ENCODE results near the gene ERP27.
A peak's percentile ranks its signal among the peaks of the same experiment; 100 is the strongest.

Gene ERP27

DNA sequence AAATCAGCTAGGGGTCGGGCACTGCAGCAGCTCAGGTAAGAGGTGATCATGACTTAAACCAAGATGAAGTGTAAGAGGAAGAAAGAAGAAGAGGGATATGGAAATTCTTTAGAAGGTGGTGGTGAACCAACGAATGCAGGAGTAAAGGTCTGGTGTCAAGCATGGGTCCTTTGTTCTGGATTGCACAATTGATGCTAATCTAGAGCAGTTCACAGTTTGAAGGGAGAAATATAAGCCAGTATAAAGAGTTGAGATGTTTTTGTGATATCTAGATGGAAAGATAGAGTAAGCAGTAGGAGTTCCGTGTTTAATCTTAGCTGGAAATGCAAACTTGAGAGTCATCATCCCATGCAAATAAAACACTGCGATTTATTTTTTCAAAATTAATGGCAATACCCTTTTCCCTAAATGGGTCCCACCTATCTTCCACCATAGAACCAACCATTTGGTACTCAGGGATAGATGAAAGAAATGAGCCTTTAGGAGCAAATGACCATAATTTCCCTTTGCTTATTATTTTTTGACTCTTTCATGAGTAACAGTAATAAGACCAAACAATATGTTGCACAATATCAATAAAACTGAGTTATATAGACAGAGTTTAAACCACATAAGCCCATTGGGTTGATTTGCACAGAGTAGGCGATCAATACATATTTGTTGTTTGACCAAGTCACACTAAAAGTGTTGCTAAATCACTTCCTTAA lies 37.7 kb downstream of the ERP27 start:
- DNase-seq, result no peak

DNA sequence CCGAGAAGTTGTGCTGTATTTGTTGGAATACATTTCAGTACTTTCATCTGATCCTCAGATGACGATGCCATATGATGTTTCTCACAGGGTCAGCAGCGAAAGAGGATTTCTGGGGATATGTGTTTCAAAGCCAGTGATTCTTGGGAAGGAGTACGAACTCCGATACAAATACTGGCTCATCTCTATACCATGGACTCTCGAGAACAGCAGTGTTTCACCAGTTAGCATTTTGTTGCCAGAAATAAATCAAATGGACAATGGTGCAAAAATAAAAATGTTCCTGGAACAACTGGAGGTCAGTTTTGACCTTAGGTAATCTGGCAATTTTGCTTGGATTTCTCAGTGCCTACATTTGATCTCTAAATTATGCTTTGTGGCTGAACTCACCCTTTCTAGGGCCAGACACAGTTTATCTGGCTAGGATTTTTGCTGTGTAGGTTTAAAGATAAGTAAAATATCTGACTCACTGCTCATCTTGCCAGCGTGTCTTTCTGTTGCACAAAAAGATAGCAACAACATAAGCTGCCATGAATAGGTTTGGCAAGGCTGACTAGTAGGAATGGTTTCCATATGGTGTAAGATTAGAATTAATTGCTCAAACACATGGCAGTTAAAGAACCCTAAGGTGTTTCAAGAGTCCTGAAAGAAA lies 41.7 kb downstream of the ERP27 start:
- no peak for DNase-seq

DNA sequence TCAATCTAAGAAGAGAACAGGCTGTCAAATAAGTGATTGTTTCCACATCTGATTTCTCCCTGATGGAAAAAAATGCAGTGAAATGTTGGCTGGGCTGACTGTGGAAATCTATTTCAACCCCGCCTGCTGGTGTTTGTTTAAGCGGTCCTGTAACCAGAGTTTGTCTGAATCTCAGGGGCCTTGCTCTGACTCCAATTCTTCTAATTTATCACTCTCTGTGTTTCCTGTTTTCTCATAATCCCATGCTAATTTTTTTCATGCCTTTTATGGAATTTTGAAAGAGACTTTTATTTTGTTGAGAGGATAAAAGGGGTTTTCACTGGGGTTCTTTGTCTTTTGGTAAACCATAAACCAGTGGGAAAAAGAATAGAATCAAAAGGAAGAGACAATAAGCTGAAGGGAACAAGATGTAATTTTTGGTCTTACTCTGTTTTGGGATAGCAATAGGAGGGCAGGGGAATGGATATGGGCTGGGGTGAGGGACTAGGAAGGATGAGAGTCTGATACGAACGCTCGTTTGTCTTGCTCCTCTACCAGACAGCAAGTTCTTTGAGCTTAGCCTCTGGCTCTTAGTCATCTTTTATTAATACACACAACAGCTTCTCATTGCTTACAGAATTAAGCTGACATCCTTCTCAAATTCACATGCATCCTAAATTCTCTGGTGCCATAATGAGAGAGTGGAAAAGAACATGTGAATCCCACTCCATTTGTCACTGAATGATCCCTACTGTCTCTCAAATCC lies 44.7 kb downstream of the ERP27 start:
- DNase-seq, result no peak

DNA sequence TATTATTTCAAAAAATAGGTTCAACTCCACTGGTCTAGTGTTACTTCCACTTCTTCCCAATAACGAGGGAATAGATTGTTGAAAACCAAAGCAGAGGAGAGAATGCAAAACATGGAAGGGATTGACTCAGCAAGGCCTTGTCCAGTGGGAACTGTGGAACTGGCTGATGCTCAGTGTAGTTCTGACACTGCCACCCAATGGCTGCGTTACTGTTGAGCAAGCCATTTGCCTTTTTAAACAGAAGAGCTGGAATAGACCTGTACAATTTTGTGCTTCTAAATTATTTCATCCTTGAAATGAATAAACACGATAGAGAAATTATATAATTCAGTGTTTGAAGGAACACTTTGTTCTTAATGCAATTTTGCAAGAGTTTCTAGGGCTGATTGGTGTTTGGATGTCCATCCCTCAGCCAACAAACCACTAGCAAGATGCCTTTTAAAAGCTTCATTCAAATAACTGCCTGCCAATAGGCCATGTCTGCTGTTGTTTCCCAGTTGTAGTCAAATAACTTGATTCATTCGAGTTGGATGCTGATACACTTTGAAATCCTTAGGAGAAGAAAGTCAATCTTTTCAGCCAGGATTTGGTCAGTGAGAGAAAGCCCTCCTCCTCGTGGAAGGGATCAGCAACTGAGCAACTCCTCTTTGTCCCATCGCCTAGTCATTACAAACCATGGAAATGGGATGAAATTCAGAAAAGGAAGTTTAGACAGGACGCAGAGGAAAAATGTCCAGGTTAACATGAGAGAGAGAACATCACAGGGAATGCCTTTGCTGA lies 45.4 kb downstream of the ERP27 start:
- DNase-seq, result no peak

DNA sequence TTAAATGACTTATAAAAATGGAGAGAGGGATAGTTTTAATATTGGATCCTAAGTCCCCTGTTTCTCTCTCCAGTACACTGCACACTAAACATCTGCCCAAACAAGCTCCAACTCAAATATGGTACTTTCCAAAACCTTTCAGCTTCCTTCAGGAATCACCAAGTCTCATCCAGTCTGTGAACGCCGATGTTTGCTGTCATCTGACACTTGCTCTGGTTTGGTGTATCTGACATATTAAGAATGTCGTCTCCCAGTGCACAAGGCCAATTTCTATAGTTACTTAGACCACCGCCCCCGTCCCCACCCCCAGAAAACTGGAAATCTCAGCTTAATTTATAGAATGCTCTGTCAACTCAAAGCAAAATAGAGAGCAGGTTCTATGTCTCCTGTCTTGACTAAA lies 47.6 kb downstream of the ERP27 start:
- no peak for DNase-seq

DNA sequence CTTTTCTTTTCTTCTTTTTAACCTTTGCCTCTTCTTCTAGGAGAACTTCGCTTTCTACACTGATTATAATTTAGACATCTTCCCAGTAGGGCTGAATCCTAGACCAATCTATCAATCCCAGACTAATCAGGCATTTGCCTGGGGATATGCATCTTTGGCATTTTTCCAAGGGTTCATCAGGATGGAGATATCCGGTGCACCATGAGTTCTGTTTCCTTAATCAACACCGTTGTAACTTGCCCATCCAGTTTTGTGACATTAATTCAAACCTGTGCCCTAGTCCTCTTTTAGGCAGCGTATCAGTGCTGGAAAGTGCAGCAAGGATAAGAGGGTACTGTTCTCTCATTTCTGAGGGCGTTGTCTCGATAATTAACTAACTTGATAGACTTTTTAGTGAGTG lies 52.1 kb downstream of the ERP27 start:
- no peak for DNase-seq

DNA sequence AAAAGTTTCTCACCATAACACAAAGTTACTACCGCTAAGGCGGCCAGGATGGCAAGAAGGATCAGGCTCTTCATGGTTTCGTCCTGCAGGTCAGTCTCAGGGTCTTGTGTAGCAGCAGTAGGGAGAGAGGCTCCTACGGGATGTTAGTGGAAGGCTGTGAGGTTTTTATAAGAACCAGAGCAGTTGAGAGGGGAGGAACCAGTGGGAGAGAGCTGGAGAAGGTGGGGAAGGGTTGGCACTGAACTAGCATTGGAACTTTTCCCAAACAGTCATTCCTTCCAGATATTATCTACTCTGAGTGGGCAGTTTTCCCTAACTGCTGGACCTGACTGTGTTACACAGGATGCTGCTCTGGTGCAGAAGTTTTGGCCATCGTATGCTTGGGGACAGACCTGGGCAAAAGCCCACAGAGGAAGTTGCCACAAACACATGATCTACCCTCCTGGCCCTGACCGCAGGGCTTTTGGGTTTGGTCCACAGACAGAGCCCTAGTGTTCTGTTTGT lies 52.6 kb downstream of the ERP27 start, which contains the start of gene MGP:
Gene MGP, minus strand, starts transcription at position 137 of the 504 bp plus-strand sequence. Its CDS starts 63 bp downstream, at position 74.
- no peak for DNase-seq

DNA sequence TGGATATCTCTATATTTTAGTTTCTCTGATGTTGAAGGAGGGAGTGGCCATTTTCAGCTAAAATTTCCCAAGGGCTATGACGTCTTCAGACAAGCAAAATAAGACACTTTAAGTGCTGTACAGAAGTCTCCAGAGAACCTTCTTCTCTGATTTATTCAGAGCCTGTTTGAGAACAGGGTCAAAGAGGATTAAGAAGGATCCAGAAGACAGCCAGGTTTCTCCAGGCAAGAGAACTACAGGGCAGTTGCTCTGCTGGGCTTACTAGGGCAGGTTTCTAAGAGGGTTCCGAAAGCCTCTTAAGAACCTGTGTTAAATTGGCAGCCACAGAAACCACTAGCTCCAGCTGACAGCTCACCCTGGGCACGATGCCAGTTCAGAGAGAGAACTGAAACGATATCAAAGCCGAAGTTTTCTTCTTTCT lies 53.9 kb downstream of the ERP27 start:
- DNase-seq, result peak; percentile 74 to 77

DNA sequence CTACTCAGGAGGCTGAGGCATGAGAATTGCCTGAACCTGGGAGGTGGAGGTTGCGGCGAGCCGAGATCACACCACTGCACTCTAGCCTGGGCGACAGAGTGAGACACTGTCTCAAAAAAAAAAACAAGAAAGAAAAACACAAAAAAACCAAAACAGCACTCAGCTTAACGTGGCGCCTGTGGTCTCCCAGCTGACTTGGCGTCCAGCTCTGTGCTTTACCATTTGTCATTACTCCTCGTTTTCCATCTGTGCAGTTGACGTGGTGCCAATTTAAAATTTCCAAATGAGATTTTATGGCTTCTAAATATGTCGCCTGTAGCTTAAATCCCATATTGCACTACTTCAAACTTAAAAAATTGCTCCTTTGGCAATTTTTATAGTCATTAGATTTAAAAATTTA lies 54.7 kb downstream of the ERP27 start:
- DNase-seq, result no peak

DNA sequence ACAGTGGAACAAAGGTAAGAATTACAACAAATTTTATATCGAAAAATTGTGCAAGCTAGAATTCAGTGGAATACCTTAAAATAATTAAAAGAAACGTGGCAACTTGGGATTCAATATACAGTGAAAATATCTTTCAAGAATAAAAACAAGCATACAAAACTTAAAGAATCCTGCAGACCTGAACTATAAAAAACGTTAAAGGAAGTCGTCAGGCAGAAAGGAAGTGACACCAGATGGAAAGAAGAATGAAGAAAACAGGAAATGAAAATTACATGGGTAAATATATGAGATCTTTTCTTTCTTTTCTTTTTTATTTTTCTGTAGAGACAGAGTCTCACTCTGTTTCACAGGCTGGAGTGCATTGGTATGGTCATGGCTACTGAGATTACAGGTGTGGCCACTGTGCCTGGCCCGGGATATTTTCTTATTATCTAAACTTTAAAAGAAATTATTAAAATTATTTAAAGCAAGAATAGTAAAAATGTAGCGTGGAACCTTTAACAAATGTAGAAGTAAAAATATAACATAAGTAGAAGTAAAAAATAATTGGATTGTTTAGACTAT lies 57.4 kb downstream of the ERP27 start:
- no peak for DNase-seq

DNA sequence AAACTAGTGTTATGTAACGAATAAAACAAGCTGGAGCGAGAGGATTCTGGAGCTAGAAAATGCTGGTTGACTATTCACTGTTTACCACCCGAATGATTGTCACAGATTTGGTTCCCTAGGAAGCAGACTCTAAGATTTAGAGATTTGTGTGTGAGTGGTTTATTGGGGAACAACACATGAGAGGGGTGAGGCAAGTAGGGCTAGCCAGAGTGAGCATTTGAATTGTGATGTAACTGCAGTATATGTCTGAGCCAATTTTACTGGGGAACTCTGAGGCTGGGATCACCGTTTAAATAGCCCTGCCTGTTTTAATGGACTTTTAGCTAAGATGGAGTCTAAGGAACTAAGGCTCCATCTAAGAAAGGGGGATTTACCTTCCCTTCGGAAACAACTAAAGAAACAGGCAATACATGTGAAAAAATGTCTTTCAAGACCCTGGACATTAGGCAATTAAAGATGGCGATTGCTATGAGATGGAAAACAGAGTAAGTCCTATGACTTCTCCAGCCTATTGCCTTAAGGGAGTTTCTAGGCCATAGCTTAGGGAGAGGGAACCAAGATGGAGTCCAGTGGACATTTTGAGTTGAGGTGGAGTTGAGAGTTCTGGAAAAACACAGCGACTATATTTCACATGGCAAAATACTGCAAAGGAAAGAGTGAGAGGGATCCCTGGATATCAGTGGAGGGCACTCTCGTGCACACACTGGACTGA lies 59.0 kb downstream of the ERP27 start:
- DNase-seq, result no peak

DNA sequence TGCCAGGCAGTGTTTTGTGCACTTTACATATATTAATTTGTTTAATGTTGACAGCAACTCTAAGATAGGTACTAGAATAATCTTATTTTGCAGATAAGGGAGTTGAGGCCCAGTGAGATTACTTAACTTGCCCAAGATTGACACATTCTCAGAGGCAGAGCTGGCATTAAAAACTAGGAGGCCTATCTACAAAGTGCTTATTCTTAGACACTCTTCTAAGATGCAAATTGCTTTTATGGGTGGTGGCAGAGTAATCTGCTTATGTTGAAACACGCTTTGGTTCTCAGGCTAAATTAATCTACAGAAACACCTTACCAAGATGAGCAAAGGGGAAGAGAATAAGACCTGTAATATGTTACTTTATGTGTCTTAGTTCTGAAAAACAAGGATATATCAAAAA lies 59.8 kb downstream of the ERP27 start:
- DNase-seq, result no peak

DNA sequence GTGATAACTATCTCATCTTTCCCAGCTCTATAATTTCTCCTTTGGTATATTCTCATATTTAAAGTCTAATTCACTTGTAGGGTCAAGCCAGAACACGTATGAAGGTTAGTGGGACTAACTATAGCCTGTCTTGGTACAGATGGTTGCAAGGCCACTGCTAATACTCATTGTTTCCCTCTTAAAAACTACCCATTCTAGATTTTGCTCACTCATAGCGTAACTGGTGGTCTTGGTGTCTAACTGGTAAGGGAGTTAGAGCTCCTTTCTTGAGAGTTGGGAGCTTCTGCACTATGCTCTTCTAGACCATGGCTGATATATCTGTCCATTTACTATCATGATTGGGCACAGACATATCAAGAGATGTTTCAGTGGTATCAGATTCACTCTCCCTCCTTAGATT lies 61.5 kb downstream of the ERP27 start:
- DNase-seq, result no peak

DNA sequence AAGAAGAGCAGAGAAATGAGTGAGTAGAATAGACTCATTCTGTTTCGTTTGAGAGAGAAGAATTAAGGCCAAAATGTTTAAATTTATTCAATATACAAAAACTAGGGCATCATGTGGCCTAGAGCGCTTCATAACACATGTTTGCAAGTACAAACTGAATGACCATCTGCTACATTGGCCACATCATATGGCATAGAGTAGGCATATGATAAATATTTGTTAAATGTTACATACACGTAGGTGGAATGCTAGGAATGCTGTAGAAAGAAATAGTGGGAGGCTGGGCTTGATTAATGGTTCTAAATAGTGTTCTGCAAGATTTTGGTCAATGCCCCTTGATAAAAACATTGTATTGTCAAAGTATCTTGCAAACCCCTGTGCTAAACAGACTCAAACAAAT lies 63.5 kb downstream of the ERP27 start:
- no peak for DNase-seq

DNA sequence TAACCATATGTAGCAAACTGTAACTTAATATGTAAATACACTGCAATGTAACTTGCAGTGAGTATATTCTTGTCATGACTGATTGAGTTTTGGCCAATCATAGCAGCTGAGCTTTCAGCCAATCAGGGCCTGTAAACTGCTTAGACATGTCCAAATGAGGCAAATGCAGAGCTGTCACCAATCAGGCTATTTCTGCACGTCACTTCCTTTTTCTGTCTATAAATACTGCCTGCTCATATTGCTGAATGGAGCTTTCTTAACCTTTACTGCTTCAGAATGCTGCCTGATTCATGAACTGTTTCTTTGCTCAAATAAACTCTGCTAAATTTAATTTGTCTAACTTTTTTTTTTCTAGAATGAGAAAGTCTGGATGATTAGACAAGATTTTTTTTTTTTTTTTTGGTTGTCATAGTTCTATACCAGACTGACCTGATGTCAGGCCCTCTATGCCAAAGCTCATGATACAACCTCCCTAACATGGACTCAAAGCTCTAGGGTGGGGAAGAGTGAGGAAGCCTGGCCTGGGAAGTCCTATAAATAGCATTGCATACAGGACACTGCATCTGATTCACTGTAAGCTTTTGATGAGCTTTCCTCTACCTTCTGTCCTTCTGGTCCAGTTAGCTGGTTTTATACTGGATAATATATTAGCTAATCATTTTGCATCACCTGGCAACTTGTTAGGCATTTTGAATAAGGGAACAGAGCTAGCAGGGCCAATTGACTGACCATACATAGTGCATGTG lies 64.7 kb downstream of the ERP27 start:
- no peak for DNase-seq

DNA sequence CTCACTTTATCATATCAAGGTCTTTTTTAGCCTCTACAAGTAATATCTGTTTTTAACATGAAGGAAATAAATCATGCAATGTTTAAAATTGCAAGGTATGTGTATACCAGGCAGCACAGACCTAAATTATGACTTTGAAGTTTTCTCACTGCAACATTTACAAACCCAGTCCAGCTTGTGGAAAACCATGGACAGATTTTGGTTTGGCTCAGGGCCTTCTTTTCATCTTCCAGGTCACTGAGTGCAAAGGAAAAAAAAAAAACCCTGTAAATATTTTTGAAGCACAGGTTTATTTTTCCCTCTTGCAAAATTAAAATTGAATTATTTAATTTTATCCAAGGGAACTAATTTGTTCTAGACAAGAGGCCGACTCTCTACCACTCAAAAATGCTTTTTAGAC lies 66.5 kb downstream of the ERP27 start:
- DNase-seq, result no peak

DNA sequence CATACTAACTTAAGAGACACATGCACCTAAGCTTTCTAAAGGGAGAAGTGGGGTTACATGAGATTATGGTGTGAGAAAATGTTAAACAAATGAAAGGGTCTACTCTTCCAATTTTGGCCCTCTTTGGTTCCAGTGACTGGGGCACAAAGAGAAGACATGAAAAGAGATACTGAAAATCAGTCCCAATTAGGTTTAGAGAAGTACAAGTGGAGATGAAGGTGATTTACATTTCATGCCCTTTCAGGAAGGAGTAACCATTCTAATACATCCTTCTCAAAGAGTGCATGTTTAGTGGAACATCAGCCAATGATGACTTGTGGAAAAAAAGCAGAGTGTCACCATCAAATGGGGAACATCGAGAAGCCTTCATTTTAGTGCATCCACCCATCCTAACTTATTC lies 67.1 kb downstream of the ERP27 start:
- DNase-seq, result no peak

DNA sequence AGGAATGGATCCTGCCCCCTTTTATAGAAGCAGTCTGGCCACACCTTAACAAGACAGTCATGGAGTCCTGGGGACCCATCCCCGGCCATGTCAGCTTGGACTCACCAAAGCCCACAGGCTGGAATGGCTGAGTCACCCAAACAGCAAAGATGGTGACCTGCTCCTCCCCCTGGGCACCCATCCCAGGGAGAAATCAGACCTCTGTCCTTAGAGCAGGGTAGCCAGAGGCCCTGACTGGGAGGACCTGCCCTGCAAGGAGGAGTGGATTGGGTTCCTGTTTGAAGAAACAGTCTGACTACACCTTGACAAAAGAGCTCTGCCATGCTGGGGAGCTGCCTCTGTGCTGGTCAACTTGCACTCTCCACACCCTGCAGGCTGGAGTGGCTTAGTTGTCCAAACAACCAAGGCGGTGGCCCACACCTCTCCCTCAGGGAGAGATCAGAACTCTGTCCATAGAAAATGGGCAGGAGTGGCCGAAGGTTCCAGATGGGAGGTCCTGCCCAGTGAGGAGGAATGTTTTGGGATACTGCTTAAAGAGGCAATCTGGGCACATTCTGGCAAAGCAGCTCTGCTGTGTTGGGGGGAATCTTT lies 69.3 kb downstream of the ERP27 start:
- DNase-seq, result no peak

Measured in activated T-cell treated with anti-CD3 and anti-CD28 coated beads, Interleukin-2, amount 50 U/mL, for 48 hours (primary cell).